DMS153 treated with DMSO at 0.1 percent for 48 hours (cell line): Measurements from ENCODE around the gene H1-8.
"Not testable (repeated sequence)": the region's sequence is repeated elsewhere in the genome, so short reads cannot be mapped to it uniquely, and the experiment has no call there.

ENCODE experiments used
- DNase-seq: peaks from one replicate; lab custom pipeline; 2025; ENCODE audit not compliant: unreplicated experiment; lab: John Stamatoyannopoulos, UW

The H1-8 gene

DNA sequence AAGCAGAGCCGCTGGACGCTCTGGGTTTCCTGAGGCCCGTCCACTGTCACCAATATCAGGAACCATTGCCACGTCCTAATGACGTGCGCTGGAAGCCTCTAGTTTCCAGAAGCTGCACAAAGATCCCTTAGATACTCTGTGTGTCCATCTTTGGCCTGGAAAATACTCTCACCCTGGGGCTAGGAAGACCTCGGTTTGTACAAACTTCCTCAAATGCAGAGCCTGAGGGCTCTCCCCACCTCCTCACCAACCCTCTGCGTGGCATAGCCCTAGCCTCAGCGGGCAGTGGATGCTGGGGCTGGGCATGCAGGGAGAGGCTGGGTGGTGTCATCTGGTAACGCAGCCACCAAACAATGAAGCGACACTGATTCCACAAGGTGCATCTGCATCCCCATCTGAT lies 11.3 kb upstream of the H1-8 start:
- DNase-seq: no peak

DNA sequence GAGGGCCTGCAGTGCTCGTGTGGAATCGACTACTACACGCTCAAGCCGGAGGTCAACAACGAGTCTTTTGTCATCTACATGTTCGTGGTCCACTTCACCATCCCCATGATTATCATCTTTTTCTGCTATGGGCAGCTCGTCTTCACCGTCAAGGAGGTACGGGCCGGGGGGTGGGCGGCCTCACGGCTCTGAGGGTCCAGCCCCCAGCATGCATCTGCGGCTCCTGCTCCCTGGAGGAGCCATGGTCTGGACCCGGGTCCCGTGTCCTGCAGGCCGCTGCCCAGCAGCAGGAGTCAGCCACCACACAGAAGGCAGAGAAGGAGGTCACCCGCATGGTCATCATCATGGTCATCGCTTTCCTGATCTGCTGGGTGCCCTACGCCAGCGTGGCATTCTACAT lies 10.7 kb upstream of the H1-8 start:
- DNase-seq: no peak

DNA sequence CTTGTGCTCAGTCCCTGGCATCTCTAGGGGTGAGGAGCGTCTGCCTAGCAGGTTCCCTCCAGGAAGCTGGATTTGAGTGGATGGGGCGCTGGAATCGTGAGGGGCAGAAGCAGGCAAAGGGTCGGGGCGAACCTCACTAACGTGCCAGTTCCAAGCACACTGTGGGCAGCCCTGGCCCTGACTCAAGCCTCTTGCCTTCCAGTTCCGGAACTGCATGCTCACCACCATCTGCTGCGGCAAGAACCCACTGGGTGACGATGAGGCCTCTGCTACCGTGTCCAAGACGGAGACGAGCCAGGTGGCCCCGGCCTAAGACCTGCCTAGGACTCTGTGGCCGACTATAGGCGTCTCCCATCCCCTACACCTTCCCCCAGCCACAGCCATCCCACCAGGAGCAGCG lies 9.6 kb upstream of the H1-8 start:
- no peak for DNase-seq

DNA sequence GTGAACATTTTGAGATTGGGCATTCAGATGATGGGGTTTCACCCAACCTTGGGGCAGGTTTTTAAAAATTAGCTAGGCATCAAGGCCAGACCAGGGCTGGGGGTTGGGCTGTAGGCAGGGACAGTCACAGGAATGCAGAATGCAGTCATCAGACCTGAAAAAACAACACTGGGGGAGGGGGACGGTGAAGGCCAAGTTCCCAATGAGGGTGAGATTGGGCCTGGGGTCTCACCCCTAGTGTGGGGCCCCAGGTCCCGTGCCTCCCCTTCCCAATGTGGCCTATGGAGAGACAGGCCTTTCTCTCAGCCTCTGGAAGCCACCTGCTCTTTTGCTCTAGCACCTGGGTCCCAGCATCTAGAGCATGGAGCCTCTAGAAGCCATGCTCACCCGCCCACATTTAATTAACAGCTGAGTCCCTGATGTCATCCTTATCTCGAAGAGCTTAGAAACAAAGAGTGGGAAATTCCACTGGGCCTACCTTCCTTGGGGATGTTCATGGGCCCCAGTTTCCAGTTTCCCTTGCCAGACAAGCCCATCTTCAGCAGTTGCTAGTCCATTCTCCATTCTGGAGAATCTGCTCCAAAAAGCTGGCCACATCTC lies 8.4 kb upstream of the H1-8 start:
- DNase-seq: no peak

DNA sequence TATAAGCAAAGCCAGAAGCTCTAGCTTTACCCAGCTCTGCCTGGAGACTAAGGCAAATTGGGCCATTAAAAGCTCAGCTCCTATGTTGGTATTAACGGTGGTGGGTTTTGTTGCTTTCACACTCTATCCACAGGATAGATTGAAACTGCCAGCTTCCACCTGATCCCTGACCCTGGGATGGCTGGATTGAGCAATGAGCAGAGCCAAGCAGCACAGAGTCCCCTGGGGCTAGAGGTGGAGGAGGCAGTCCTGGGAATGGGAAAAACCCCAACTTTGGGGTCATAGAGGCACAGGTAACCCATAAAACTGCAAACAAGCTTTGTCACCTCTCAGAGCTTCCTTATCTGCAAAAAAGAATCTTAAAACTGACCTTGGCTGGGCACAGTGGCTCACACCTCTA lies 7.9 kb upstream of the H1-8 start:
- DNase-seq: no peak

DNA sequence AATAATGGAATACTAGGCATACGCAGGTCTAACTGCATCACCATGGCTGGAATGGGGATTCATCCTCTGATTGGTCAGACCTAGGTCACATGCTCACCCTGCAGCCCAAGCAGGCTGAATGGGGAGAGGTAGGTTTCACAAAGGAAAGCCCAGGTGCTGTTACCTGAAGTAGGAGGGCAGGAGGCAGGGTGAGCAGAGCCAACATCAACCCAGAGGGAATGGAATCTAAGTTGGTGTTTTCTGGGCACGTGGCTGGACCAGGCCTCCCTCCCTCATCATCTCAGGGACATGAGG lies 6.7 kb upstream of the H1-8 start:
- DNase-seq: no peak

DNA sequence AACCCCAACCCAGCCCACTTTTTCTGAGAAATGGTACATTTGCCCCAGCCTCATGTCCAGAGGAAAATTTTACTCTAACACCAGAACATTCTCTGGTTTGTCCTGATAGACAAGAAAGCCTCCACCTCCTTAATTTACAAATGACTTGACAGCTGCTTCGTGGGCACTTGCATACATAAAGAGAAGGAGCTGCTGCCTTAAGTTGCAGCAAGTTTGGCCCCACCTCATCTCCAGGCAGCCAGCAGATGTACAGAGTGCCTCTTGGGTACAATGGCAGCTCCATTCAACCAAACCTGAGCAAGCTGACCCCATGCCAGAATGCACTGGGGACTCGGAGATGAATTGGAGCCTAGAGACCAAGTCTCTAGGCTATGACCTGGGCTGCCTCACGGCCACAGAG lies 6.2 kb upstream of the H1-8 start:
- DNase-seq: no peak

DNA sequence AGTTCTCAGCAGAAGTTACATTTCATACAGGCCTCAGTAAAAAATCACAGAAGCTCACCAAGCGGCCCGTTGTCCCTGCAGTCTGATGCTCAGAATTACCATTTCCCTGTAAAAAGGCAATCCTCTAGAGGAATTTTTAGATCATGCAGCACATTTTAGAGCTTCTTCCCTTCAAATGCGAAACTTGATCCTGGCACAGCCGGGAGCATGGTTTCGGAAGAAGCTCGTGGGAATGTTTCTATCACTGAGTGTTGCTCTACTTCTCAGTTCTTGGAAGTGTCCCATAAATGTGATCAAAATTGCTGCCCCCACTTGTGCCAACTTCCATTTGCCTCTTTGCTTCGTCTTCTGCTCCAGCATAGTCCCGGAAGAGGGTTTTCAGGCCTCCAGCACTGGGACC lies 3.8 kb upstream of the H1-8 start:
- DNase-seq: no peak

DNA sequence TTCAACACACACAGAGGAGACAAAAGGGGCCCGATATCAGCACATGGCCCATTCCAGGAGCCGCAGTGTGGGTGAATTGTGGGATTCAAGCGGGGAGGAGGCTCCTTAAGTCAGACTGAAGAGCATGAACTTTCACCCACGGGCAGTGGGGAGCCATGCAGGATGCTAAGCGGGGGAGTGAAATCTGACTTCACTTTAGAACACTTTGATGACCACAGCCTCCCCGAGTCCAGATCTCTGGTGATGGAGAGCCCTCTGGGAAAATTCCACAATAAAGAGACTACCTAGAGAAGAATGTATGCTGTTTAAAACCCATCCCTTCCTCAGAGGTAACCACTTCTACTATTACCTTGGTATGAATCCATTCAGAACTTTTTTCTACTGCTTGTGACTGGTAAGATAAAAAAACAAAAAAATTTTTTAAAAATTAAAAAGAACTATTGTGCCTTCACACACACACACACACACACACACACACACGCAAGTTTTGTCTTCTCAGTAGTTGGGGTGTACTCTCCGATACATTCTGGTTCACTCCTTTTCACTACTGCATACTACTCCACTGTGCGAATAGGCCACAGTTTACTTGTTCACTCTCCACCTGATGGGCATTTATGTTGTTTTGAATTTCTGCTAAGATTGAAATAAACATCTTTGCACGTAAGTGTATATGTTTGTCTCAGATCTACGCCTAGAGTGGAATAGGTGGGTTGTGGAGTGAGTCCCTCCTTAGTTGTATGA lies 2.0 kb upstream of the H1-8 start:
- DNase-seq: no peak

DNA sequence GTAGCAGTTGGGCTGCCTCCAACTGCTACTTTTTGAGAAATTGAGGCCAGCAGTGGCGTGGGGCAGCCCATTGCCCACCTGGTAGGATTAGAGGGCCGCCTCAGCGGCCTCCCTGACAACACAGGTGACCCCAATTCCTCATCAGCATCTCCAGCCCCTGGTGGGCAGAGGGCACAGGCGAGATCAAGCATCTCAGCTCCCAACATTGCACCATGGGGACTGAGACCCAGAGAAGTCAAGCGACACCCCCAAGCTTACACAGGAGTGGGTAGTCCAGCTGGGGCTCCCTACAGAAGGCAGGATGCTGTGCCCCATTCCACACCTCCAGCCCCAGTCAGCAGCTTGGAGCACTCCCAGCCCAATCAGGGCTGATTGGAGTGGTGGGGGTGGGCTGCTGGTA lies 228 bp upstream of the H1-8 start:
- DNase-seq: no peak

DNA sequence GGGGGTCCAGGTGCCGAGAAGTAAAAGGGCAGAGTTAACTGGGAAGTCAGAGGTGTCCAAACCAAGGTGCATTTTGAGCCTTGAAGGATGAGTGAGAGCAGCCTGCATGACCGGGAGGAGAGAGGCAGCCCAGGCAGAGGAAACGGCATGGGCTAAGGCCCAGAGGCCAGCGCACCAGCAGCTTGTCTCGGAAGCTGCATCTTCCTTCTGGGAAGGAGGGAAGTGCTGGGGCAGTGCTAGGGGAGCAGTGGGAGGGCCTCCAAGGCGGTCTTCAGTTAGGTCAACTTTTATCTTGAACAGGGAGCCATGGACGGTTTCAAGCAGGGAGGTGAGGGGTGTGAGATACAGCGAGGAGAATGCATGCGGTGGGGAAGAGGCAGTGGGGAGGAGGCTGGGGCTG lies 1.0 kb downstream of the H1-8 start:
- no peak for DNase-seq

DNA sequence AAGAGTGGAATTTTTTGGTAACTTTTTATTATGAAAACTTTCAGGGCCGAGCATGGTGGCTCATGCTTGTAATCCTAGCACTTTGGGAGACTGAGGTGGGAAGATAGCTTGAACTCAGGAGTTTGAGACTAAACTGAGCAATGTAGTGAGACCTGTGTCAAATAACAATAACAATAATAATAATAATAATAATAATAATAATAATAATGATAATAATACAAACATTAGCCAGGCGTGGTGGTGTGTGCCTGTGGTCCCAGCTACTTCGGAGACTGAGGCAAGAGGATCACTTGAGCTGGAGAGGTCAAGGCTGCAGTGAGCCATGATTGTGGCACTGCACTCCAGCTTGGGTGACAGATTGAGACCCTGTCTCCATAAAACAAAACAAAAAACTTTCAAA lies 3.0 kb downstream of the H1-8 start:
- DNase-seq: not testable (repeated sequence)

DNA sequence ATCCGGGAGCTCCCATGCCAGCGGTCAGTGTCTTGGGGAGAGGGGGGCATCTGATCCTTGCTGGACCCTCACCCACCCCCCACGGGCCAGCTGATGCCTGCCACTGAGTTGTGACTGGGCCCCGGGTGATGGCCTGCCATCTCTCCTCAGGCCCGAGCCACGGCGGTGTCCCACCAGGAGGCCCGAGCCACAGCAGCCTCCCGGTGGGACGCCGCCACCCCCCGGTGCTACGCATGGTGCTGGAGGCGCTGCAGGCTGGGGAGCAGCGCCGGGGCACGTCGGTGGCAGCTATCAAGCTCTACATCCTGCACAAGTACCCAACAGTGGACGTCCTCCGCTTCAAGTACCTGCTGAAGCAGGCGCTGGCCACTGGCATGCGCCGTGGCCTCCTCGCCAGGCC lies 4.3 kb downstream of the H1-8 start:
- DNase-seq: no peak

DNA sequence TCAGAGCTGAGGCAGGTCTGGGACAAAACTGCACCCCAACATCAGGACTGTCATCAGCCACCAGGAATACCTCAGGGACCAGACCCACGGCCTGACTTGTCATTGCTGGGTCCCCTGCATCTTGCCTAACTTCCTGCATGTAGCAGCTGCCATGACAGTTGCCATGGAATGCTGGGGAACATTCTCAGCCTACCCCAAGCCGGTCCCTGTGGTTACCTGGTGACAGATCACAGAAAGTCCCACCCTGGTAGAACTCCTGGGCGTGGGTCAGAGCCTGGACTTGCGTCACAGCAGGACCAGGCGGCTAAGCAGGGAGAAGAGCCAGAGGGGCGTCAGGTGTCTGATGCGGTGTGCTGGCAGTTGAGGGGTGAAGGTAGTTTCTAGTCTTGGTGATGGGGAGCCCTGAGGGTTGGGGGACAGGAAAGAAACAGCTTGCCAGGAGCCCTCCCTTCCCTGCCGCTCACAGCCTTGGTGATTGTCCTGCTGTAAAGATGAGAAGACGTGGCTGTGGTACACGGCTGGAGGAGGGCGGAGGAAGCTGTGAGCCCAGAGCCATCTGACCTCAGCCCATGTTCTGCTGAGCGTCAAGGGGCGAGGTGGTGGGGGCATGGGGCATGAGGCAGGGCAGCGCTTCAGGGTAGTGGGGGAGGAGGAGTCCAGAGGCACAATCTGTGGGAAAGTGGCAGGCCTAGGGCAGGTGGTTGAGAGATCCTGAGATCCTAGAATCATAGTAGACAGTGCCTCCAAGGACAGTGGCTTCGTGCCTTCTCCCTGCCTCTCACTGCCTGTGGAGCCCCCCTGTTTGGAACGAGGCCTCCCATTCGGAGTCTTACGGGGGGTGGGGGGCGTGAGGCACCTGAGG lies 5.4 kb downstream of the H1-8 start:
- DNase-seq: no peak

DNA sequence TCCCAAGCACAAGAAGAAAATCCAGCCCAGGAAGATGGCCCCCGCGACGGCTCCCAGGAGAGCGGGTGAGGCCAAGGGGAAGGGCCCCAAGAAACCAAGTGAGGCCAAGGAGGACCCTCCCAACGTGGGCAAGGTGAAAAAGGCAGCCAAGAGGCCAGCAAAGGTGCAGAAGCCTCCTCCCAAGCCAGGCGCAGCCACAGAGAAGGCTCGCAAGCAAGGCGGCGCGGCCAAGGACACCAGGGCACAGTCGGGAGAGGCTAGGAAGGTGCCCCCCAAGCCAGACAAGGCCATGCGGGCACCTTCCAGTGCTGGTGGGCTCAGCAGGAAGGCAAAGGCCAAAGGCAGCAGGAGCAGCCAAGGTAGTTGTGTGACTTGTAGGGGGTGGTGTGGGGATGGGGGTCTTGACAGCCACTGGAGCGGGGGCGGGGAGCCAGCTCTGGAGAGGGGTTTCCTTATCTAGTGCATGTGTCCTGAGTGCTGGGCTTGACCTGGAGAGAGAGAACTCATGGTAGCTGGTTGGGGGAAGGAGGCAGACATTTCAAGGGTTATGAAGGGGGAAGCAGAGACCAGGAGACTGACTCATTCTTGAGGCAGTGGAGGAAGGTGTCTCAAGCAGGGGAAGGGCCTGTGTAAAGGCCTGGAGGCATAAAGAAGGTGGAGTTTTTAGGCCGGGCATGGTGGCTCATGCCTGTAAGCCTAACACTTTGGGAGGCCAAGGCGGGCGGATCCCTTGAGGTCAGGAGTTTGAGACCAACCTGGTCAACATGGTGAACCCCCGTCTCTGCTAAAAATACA lies 6.2 kb downstream of the H1-8 start:
- DNase-seq: no peak

DNA sequence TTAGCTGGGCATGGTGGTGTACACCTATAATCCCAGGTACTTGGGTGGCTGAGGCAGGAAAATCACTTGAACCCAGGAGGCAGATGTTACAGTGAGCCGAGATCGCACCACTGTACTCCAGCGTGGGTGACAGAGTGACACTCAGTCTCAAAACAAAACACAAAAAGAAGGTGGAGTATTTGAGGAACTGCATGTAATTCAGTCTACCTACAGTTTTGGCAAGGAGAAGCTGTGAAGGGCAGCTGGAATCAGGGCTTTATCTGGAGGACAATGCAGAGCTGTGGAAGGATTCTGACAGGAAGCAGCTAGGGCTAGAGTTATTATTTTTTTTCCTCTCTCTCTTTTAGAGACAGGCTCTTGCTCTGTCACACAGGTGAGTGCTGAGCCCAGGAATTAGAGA lies 6.8 kb downstream of the H1-8 start:
- no peak for DNase-seq

DNA sequence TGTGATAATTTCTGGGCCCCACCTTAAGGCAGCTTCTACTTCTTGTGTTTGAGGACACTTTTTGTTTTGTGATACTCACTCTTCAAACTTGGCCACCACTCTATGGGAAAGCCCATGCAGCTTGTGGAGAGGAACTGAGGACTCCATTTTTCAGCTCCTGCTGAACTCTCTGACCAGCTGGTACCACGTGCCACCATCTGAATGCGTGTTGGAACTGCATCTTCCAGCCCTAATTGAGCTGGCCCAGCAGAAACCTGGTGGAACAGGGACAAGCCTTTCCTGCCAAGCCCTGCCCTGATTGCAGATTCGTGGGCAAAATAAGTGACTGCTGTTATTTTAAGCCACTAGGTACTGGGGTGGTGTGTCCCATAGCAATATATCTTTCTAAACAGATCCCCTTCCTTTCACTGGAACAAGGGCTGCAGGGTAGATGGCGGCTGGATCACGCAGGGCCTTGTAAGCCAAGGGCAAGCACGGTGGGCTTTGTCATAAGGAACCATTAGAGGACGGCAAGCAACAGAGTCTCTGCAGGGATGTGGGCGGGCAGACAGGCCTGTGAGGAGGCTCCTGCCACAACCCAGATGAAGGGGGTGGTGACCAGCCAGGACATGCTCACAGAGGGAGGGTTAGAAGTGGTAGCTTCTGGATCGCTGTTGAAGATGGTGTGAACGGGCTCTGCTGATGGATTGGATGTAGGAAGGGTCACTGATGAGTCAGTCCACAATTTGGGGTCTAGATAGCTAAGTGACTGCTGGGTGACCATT lies 9.5 kb downstream of the H1-8 start:
- DNase-seq: no peak

DNA sequence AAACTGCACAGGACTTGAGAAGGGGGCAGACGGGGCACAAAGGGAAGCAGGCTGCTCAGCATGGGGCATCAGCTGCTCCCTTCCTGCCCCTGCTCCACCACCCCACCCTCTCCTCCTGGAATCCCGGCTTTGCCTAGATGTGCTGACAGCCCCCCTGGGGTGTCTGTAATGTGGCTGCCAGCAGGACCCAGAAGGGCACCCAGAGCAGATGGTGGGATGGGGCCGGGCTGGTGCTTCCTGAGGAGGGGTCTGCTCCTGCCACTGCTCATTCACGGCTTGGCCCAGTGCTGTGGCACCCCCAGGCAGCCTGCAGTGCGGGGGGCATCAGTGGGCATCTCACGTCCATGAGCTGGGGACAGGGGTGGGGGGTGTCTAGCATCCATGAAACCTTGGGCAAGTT lies 10.2 kb downstream of the H1-8 start:
- no peak for DNase-seq

DNA sequence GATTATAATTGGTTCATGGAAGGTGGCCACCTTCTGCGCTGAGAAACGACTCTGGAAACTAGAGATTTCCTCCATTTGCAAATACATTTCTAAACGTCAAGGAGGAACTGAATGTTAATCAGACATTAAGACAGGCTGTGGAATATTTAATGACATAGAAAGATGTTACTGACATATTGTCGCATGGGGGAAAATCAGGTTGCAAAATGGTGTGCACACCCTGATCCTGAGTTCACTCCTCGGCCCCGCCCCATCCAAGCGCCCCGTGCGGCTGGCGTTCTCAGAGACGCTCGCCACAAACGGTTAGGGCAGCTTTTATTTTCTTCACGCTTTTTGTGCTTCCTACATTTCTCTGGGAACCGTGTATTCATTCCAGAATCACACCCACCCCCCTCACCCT lies 10.7 kb downstream of the H1-8 start:
- no peak for DNase-seq

DNA sequence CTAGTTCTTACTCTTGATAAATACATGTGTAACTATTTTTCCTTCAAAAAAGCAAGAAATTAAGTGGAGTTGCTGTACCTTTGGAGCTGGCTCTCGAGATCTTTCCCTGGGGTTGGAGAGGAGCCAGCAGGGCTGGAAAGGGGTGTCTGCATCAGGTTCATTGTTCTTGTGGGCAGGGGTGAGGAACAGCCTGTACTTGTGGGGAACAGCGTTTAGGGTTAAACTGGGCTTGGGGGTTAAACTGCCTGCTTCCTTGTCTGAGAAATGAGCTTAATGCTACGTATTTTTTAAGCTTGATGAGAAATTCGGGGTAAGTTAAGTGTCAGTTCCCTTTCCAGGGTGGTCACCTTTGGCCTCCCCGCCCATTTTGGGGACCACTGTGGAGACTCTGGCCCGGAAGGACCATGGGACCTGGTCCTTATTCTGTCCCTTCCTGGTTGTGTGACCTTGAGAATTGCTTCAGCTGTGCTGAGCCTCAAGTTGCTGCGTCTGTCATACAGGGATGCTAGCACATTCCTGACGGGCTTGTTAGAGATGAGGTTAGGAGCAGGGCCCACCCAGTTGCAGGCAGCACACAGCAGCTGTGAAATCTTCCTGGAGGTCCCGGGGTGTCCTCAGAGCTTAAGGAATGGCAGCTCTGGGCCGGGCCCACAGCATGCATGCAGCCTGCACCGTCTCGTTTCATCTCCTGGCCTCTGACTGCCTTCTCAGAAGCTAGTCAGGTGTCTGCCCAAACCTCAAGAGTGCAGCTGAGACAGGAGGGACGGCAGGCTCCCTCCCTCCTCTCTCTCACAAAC lies 11.6 kb downstream of the H1-8 start:
- no peak for DNase-seq
